Measurements from ENCODE around the gene GAGE12H. TPM values are rescaled to one million over a fixed set of nuclear protein-coding genes. Genes with fewer than 3 reads are reported as not detected.

GAGE12H gene
- total and polyA plus RNA-seq, 2 of the 13 experiments (the other 11 are each of a cell fraction or from before 2014, with no cell fraction given): not detected

- peak; percentile 78 for TF ChIP-seq FOXP4 (CRISPR knock-in tag; IDR thresholded peaks at IDR 0.05)
- peak; percentile 44; the same call in 1 of the 2 replicates for TF ChIP-seq FOXJ3 (CRISPR knock-in tag; IDR thresholded peaks at IDR 0.05; ENCODE audit: borderline replicate concordance)
- TF ChIP-seq, protein P1, sequence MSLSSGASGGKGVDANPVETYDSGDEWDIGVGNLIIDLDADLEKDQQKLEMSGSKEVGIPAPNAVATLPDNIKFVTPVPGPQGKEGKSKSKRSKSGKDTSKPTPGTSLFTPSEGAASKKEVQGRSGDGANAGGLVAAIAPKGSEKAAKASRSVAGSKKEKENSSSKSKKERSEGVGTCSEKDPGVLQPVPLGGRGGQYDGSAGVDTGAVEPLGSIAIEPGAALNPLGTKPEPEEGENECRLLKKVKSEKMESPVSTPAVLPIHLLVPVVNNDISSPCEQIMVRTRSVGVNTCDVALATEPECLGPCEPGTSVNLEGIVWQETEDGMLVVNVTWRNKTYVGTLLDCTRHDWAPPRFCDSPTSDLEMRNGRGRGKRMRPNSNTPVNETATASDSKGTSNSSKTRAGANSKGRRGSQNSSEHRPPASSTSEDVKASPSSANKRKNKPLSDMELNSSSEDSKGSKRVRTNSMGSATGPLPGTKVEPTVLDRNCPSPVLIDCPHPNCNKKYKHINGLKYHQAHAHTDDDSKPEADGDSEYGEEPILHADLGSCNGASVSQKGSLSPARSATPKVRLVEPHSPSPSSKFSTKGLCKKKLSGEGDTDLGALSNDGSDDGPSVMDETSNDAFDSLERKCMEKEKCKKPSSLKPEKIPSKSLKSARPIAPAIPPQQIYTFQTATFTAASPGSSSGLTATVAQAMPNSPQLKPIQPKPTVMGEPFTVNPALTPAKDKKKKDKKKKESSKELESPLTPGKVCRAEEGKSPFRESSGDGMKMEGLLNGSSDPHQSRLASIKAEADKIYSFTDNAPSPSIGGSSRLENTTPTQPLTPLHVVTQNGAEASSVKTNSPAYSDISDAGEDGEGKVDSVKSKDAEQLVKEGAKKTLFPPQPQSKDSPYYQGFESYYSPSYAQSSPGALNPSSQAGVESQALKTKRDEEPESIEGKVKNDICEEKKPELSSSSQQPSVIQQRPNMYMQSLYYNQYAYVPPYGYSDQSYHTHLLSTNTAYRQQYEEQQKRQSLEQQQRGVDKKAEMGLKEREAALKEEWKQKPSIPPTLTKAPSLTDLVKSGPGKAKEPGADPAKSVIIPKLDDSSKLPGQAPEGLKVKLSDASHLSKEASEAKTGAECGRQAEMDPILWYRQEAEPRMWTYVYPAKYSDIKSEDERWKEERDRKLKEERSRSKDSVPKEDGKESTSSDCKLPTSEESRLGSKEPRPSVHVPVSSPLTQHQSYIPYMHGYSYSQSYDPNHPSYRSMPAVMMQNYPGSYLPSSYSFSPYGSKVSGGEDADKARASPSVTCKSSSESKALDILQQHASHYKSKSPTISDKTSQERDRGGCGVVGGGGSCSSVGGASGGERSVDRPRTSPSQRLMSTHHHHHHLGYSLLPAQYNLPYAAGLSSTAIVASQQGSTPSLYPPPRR (CRISPR knock-in tag; IDR thresholded peaks at IDR 0.05; ENCODE audit: borderline replicate concordance): peak; percentile 47; the same call in 1 of the 2 replicates
- no peak for TF ChIP-seq SALL2 (CRISPR knock-in tag; IDR thresholded peaks at IDR 0.05)
- TF ChIP-seq, protein P2, sequence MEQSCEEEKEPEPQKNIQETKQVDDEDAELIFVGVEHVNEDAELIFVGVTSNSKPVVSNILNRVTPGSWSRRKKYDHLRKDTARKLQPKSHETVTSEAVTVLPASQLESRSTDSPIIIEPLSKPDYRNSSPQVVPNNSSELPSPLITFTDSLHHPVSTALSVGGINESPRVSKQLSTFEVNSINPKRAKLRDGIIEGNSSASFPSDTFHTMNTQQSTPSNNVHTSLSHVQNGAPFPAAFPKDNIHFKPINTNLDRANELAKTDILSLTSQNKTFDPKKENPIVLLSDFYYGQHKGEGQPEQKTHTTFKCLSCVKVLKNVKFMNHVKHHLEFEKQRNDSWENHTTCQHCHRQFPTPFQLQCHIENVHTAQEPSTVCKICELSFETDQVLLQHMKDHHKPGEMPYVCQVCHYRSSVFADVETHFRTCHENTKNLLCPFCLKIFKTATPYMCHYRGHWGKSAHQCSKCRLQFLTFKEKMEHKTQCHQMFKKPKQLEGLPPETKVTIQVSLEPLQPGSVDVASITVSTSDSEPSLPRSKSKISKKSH (CRISPR knock-in tag; IDR thresholded peaks at IDR 0.05; ENCODE audit: borderline replicate concordance): no peak
- TF ChIP-seq DPF2 (CRISPR knock-in tag; IDR thresholded peaks at IDR 0.05; ENCODE audit: borderline replicate concordance, low read depth): no peak
- peak; percentile 28; the same call in 1 of the 2 replicates for TF ChIP-seq NR2F6 (IDR thresholded peaks at IDR 0.05)
- TF ChIP-seq NR2F6 (CRISPR knock-in tag; IDR thresholded peaks at IDR 0.05): 0 out of 2 replicates have a peak, but pooled peaks have one; percentile 30
- TF ChIP-seq TEAD3 (CRISPR knock-in tag; optimal IDR thresholded peaks at IDR 0.05; ENCODE audit: borderline replicate concordance): peak; percentile 55
- TF ChIP-seq REPIN1 (CRISPR knock-in tag; IDR thresholded peaks at IDR 0.05; ENCODE audit: borderline replicate concordance, low read depth): no peak
- TF ChIP-seq ZFP91 (CRISPR knock-in tag; IDR thresholded peaks at IDR 0.05; ENCODE audit: borderline replicate concordance): no peak
- peak; percentile 85 for TF ChIP-seq MED1 (CRISPR knock-in tag; IDR thresholded peaks at IDR 0.05)
- no peak for TF ChIP-seq SMYD3 (CRISPR knock-in tag; IDR thresholded peaks at IDR 0.05)
- TF ChIP-seq ARID5B (CRISPR knock-in tag; IDR thresholded peaks at IDR 0.05): peak; percentile 81
These were observed 31.1 kb downstream of the GAGE12H start (continued) for GRCh38 chrX:49610718-49611310.

Measured in HepG2 (cell line).